Measurements from ENCODE around the gene LRRC8E.
"Not testable (repeated sequence)": the region's sequence is repeated elsewhere in the genome, so short reads cannot be mapped to it uniquely, and the experiment has no call there.

The LRRC8E gene

DNA sequence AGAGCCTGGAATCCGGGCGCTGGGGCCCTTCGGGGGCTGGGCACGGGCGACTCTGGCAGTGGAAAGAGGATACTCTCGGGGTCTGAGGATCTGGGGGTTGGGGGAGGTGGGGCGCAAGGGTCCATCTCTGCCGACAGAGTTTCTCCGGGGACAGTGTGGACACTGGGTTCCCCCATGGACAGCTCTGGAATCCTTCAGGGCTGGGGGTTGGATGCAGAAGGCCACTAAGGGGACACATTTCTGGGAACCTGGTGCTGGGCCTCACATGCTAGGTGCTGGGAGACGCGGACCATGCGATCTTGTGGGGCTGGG lies 28.6 kb downstream of the LRRC8E start:
- H3K9me3 Mint-ChIP-seq: no peaks in the 10 kb centered on the region
- intact Hi-C loops (cut with micrococcal nuclease): no loop called here
- peak overlapping the region; percentile 62 for H3K27ac Mint-ChIP-seq
- H3K27me3 Mint-ChIP-seq: peaks cover 69% of the 10 kb centered on the region
- H3K4me1 Mint-ChIP-seq (ENCODE audit: low read depth): peaks cover 62% of the 10 kb centered on the region
- peaks cover 38% of the 10 kb centered on the region for H3K36me3 Mint-ChIP-seq (ENCODE audit: low read depth)
- H3K4me3 Mint-ChIP-seq: peak overlapping the region; percentile 65

DNA sequence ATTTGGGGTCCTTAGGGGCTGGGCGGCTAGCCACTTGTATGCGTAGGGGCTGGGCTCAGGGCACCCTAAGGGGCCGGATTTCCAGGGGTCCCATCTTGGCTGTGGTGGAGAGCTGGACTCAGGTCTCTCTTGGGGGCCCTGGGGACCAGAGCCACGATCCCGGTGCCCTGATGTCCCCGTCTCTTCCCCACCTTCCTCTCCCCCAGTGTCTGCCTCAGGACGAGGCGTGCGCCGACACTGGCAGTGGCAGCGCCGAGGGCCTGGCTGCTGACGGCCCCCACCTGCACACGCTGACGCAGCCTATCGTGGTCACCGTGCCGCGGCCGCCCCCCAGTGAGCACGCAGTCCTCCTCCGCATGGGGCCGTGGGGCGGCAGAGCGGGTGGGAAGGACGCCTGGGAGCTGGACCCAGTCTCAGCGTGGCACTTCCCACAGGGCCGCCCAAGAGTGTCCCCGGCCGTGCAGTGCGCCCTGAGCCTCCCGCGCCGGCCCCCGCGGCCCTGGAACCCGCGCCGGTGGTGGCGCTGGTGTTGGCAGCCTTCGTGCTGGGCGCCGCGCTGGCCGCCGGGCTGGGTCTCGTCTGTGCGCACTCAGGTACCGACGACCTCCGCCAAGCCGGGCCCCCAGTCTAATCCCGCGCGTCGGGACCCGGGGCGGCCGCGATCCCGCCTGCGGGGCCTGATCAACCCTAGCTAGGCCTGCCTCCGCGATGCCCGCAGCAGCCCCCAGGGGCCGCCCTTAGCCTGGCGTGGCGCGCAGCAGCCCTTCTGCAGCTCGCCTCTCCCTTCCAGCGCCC lies 29.2 kb downstream of the LRRC8E start:
- peaks cover 69% of the 10 kb centered on the region for H3K27me3 Mint-ChIP-seq
- peak overlapping the region; percentile 62 for H3K27ac Mint-ChIP-seq
- peaks cover 68% of the 10 kb centered on the region for H3K4me1 Mint-ChIP-seq (ENCODE audit: low read depth)
- peaks cover 38% of the 10 kb centered on the region for H3K36me3 Mint-ChIP-seq (ENCODE audit: low read depth)
- H3K4me3 Mint-ChIP-seq: peak overlapping the region; percentile 65
- intact Hi-C loops (cut with micrococcal nuclease): no loop called here
- no peaks in the 10 kb centered on the region for H3K9me3 Mint-ChIP-seq

DNA sequence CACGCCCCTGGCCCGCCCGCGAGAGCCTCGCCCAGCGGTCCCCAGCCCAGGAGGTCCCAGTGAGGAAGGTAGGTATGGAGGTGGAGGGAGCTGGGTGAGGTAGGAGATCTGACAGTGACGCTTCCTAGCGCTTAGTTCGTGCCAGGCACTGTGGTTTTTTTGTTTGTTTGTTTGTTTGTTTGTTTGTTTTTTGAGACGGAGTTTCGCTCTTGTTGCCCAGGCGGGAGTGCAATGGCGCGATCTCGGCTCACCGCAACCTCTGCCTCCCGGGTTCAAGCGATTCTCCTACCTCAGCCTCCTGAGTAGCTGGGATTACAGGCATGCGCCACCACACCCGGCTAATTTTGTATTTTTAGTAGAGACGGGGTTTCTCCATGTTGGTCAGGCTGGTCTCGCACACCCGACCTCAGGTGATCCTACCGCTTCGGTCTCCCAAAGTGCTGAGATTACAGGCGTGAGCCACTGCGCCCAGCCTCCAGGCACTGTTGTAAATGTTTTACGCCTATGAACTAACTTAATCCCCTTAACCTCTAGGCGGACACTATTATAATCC lies 29.8 kb downstream of the LRRC8E start:
- H3K27me3 Mint-ChIP-seq: peaks cover 66% of the 10 kb centered on the region
- H3K4me1 Mint-ChIP-seq (ENCODE audit: low read depth): peaks cover 65% of the 10 kb centered on the region
- H3K9me3 Mint-ChIP-seq; intact Hi-C loops (cut with micrococcal nuclease): not testable (repeated sequence)
- peak overlapping the region; percentile 62 for H3K27ac Mint-ChIP-seq
- H3K36me3 Mint-ChIP-seq (ENCODE audit: low read depth): peaks cover 38% of the 10 kb centered on the region
- peak overlapping the region; percentile 65 for H3K4me3 Mint-ChIP-seq

DNA sequence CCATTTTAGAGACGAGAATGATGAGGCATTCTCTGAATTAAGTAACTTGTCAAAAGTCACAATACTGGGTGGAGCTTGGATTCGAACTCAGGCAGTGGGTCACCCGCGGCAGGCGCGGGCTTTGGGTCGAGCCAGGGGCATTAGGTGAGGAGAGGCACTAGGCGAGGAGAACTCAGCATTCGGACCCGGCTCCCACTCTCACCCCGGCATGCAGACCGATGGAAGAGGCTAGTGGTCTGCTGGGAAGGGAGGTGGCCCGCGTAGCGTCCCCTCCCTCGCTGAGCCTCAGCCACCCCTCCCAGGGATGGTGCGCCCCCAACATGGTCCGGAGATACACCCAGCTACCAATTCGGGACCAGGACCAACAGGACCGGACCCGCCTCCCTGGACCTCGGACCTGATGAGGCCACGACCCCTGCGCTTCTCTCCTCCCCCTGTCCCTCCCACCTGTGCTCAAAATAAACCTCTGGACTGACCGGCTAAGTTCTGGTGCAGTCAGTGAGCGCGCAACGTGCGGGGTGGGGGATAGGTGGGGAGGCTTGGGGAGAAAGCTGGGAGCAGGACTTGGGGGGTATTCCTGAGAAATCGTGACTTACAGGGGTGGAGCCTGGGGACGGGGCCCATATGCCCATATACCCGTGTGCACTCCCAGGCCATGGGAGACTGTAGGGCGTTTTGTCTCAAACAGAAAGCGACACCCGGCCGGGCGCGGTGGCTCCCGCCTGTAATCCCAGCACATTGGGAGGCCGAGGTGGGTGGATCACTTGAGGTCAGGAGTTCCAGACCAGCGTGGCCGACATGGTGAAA lies 30.5 kb downstream of the LRRC8E start:
- Mint-ChIP-seq H3K4me1 (ENCODE audit: low read depth) (peaks cover 72% of the 10 kb centered on the region), H3K27me3 (peaks cover 66% of the 10 kb centered on the region), H3K36me3 (ENCODE audit: low read depth) (peaks cover 36% of the 10 kb centered on the region), H3K27ac (peak overlapping the region; percentile 94), H3K4me3 (peak overlapping the region; percentile 87), H3K9me3 (no peaks in the 10 kb centered on the region)
- intact Hi-C loops (cut with micrococcal nuclease): no loop called here

DNA sequence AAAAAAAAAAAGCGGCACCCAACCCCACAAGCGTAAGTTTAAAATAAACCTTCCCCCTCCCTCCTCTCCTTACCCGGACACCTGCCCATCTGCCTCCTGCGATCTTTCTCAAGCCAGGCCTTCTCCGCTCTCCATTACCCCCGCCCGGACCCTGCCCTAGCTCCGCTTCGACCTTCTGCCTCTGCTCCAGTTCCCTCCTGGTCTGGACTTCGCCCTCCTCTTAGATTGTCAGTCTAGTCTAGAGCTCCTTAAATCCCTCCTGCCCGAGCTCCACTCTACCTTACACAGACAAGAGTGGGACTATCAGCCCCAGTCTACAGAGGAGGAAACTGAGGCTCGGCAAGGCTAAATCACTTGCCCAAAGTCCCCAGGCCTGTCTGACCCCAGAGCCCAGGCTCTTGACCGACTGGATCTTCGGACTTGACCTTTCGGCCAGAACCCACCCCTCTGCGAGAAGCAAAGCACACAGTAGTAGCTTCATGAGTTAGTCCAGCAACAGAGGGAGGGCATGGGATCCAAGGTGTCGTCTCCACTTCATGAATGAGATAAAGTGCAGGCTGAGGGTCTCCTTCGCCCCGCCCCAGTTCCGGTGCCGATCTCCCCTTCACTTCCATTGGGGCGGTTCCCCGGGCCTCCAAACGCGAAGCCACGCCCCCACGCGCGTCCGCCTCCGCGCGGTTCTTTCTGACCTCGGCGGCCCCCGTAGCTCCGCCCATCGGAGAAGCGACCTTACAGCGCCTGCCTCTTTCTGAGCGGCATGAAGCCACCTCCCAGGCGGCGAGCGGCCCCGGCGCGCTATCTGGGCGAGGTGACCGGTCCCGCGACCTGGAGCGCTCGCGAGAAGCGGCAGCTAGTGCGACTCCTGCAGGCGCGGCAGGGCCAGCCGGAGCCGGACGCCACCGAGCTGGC lies 31.6 kb downstream of the LRRC8E start, which contains the start of gene SNAPC2:
Gene SNAPC2, plus strand, starts transcription at position 729 of the 909 bp plus-strand sequence. Its CDS starts 29 bp downstream, at position 758.
- Mint-ChIP-seq H3K36me3 (ENCODE audit: low read depth) (peaks cover 30% of the 10 kb centered on the region), H3K27ac (peak within 1 kb of the TSS; percentile 94), H3K9me3 (no peaks in the 10 kb centered on the region), H3K27me3 (peaks cover 66% of the 10 kb centered on the region), H3K4me3 (peak within 1 kb of the TSS; percentile 87), H3K4me1 (ENCODE audit: low read depth) (peaks cover 82% of the 10 kb centered on the region)
- intact Hi-C loops (cut with micrococcal nuclease): loop anchor here (2.0 to 10.0 kb wide), 2 partner anchors 17 to 235 kb away; partner anchors contain the start of genes MAP2K7 and TRAPPC5

- Mint-ChIP-seq H3K27ac (peak overlapping the region; percentile 94), H3K27me3 (peaks cover 60% of the 10 kb centered on the region), H3K4me3 (peak overlapping the region; percentile 87), H3K4me1 (ENCODE audit: low read depth) (peaks cover 81% of the 10 kb centered on the region), H3K36me3 (ENCODE audit: low read depth) (peaks cover 30% of the 10 kb centered on the region), H3K9me3 (no peaks in the 10 kb centered on the region)
- intact Hi-C loops (cut with micrococcal nuclease): loop anchor here (2.0 to 10.0 kb wide), 2 partner anchors 18 to 236 kb away; partner anchors contain the start of genes MAP2K7 and TRAPPC5
Observed at GRCh38 chr19:7920519-7921301, 32.4 kb downstream of the LRRC8E start.

DNA sequence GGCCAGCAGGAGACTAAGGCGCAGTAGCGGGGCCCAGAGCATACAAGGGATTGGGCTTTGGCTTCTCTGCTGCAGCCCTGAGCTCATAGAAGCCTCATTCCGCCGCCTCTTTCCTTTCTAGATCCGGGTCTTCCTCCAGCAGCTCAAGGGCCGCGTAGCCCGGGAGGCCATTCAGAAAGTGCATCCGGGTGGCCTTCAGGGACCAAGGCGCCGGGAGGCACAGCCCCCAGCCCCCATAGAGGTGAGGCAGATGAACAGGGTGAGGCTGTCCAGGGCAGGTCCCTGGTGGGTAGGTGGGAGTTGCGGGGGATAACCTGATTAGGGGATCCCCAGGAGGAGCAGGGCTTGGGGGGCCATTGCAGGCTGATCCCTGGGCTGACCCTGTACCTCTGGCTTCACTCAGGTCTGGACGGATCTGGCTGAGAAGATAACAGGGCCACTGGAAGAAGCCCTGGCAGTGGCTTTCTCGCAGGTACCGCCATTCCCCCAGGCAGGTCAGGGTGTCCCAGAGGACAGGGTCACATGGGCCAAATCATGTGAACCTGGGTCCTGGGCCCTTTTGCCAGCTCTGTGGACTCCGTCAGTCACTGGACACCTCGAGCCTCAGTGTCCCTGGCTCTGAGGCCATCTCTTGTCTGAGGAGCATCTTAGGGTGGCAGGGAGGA lies 33.1 kb downstream of the LRRC8E start:
- peaks cover 57% of the 10 kb centered on the region for H3K27me3 Mint-ChIP-seq
- H3K4me1 Mint-ChIP-seq (ENCODE audit: low read depth): peaks cover 80% of the 10 kb centered on the region
- peak overlapping the region; percentile 94 for H3K27ac Mint-ChIP-seq

DNA sequence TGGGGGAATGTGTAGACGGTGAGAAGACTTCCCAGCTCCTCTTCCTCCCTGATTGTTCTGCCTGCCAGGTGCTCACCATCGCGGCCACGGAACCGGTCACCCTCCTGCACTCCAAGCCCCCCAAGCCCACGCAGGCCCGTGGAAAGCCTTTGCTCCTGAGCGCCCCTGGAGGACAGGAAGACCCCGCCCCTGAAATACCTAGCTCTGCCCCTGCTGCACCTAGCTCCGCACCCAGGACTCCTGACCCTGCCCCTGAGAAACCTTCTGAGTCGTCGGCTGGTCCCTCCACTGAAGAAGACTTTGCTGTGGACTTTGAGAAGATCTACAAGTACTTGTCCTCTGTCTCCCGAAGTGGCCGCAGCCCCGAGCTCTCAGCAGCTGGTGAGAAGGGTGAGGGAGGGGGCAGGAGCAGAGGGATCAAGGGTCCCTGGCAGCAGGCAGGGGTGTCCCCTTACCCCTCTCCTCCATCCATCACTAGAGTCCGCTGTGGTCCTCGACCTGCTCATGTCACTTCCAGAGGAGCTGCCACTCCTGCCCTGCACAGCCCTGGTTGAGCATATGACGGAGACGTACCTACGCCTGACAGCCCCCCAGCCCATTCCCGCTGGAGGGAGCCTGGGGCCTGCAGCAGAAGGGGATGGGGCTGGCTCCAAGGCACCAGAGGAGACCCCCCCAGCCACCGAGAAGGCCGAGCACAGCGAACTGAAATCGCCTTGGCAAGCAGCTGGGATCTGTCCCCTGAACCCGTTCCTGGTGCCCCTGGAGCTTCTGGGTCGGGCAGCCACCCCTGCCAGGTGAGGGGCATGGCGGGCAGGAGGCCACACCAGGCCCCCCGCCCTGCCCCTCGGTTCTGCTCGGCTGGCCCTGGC lies 33.9 kb downstream of the LRRC8E start:
- peak overlapping the region; percentile 94 for H3K27ac Mint-ChIP-seq

More for the DNA sequence above, 33.1 kb downstream of the LRRC8E start:
- peak overlapping the region; percentile 87 for H3K4me3 Mint-ChIP-seq
- H3K9me3 Mint-ChIP-seq: no peaks in the 10 kb centered on the region
- intact Hi-C loops (cut with micrococcal nuclease): loop anchor here (2.0 to 10.0 kb wide), 2 partner anchors 19 to 237 kb away; partner anchors contain the start of genes MAP2K7 and TRAPPC5
- peaks cover 31% of the 10 kb centered on the region for H3K36me3 Mint-ChIP-seq (ENCODE audit: low read depth)

DNA sequence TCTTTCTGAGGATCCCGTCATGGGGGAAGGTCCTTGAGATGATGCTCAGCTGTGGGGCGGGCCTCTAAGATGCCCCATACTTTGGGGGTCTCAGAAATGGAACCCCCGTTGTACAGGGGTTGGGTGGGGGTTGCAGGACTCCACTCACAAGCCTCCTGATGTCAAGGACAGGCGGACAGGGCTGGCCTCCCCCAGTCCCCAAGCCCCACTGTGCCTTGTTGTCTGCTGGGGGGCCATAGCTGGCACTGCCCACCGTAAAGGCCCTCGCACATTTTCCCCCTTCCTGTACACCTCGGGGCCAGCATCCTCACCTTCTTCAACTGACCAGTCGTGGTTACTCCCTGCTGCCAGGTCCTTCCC lies 34.5 kb downstream of the LRRC8E start:
- peaks cover 45% of the 10 kb centered on the region for H3K36me3 Mint-ChIP-seq (ENCODE audit: low read depth)
- H3K9me3 Mint-ChIP-seq: no peaks in the 10 kb centered on the region
- H3K4me3 Mint-ChIP-seq: peak overlapping the region; percentile 23
- H3K27me3 Mint-ChIP-seq: peaks cover 46% of the 10 kb centered on the region
- no peak overlapping the region for H3K27ac Mint-ChIP-seq
- intact Hi-C loops (cut with micrococcal nuclease): loop anchor here (10.0 kb wide), 1 partner anchor 238 kb away; the partner anchor contains the start of gene TRAPPC5
- H3K4me1 Mint-ChIP-seq (ENCODE audit: low read depth): peaks cover 79% of the 10 kb centered on the region

More for the DNA sequence above, 33.9 kb downstream of the LRRC8E start:
- Mint-ChIP-seq H3K4me3 (peak overlapping the region; percentile 87), H3K27me3 (peaks cover 51% of the 10 kb centered on the region), H3K36me3 (ENCODE audit: low read depth) (peaks cover 39% of the 10 kb centered on the region), H3K4me1 (ENCODE audit: low read depth) (peaks cover 80% of the 10 kb centered on the region), H3K9me3 (no peaks in the 10 kb centered on the region)
- intact Hi-C loops (cut with micrococcal nuclease): loop anchor here (2.0 to 10.0 kb wide), 2 partner anchors 19 to 237 kb away; partner anchors contain the start of genes MAP2K7 and TRAPPC5

- no peak overlapping the region for H3K4me3 Mint-ChIP-seq
- no peaks in the 10 kb centered on the region for H3K9me3 Mint-ChIP-seq
- peak overlapping the region; percentile 60 for H3K27ac Mint-ChIP-seq
- peaks cover 52% of the 10 kb centered on the region for H3K36me3 Mint-ChIP-seq (ENCODE audit: low read depth)
- intact Hi-C loops (cut with micrococcal nuclease): loop anchor here (2.0 to 10.0 kb wide), 2 partner anchors 71 to 239 kb away; partner anchors contain the start of gene TRAPPC5
- H3K27me3 Mint-ChIP-seq: peaks cover 39% of the 10 kb centered on the region
- H3K4me1 Mint-ChIP-seq (ENCODE audit: low read depth): peaks cover 73% of the 10 kb centered on the region
Observed at GRCh38 chr19:7923295-7924191, 35.2 kb downstream of the LRRC8E start.
